GM18870 (cell line): ENCODE measurements around the gene GRM7.

ENCODE experiments used
- ATAC-seq: cut with Tn5 transposase; IDR thresholded peaks from one replicate; pipeline ENCODE4 v1.9.1; 2021; ENCODE audit warnings: moderate library complexity; ENCODE audit not compliant: unreplicated experiment

The GRM7 gene

GRCh38 chr3:7632305-7632704 lies 771.4 kb downstream of the GRM7 start:
- ATAC-seq = no peak

GRCh38 chr3:7637694-7638093 lies 776.8 kb downstream of the GRM7 start:
- ATAC-seq = no peak

GRCh38 chr3:7638103-7638502 lies 777.2 kb downstream of the GRM7 start:
- no peak for ATAC-seq

GRCh38 chr3:7640787-7641186 lies 779.9 kb downstream of the GRM7 start:
- ATAC-seq = no peak

- no peak for ATAC-seq
These were observed 785.9 kb downstream of the GRM7 start for GRCh38 chr3:7646851-7647250.

GRCh38 chr3:7650466-7650865 lies 789.6 kb downstream of the GRM7 start:
- no peak for ATAC-seq

- no peak for ATAC-seq
These were observed 790.4 kb downstream of the GRM7 start for GRCh38 chr3:7651274-7651673.

GRCh38 chr3:7657214-7658112 lies 796.5 kb downstream of the GRM7 start:
- ATAC-seq = no peak

- ATAC-seq = no peak
These were observed 797.4 kb downstream of the GRM7 start for GRCh38 chr3:7658294-7658693.

GRCh38 chr3:7659079-7659478 lies 798.2 kb downstream of the GRM7 start:
- no peak for ATAC-seq

GRCh38 chr3:7663771-7664170 lies 802.9 kb downstream of the GRM7 start:
- ATAC-seq = no peak

- no peak for ATAC-seq
These were observed 806.9 kb downstream of the GRM7 start for GRCh38 chr3:7667774-7668173.

- no peak for ATAC-seq
These were observed 808.7 kb downstream of the GRM7 start for GRCh38 chr3:7669641-7670040.

GRCh38 chr3:7678521-7678920 lies 817.6 kb downstream of the GRM7 start:
- no peak for ATAC-seq

GRCh38 chr3:7682822-7683229 lies 821.9 kb downstream of the GRM7 start:
- no peak for ATAC-seq

- no peak for ATAC-seq
These were observed 822.5 kb downstream of the GRM7 start for GRCh38 chr3:7683426-7683825.

GRCh38 chr3:7684182-7684715 lies 823.3 kb downstream of the GRM7 start:
- no peak for ATAC-seq

GRCh38 chr3:7687428-7688147 lies 826.7 kb downstream of the GRM7 start:
- ATAC-seq = no peak

GRCh38 chr3:7692866-7693265 lies 832.0 kb downstream of the GRM7 start:
- no peak for ATAC-seq

GRCh38 chr3:7693976-7694375 lies 833.1 kb downstream of the GRM7 start:
- ATAC-seq = no peak

- ATAC-seq = no peak
These were observed 834.1 kb downstream of the GRM7 start for GRCh38 chr3:7695049-7695448.

GRCh38 chr3:7696320-7696719 lies 835.4 kb downstream of the GRM7 start:
- no peak for ATAC-seq
